HepG2 (cell line): ENCODE data around the gene RARG. TPM values are rescaled to one million over a fixed set of nuclear protein-coding genes. Genes with fewer than 3 reads are reported as not detected.

Experiments
- CAMTA2 ChIP-seq: sonication (generic); formaldehyde crosslinking; IDR thresholded peaks from 2 replicates; pipeline ENCODE4 v1.4.0; 2020; ENCODE audit warnings: mild to moderate bottlenecking, missing genetic modification reagents, borderline replicate concordance
- CEBPB ChIP-seq: IDR thresholded peaks from 2 replicates; pipeline ENCODE4 v1.6.1; 2011; ENCODE audit warnings: low read depth, low read length, improper control_type of control experiment, borderline replicate concordance
- EZH2 ChIP-seq: conservative IDR thresholded peaks from 2 replicates; pipeline ENCODE4 v1.6.1; 2012; ENCODE audit warnings: mild to moderate bottlenecking, low read depth, low read length, moderate library complexity
- FOXC1 ChIP-seq: sonication (generic); formaldehyde crosslinking; IDR thresholded peaks from 2 replicates; pipeline ENCODE4 v1.8.0; 2022; ENCODE audit warnings: mild to moderate bottlenecking, missing genetic modification reagents, borderline replicate concordance
- GZF1 ChIP-seq: sonication (generic); formaldehyde crosslinking; IDR thresholded peaks from 2 replicates; pipeline ENCODE4 v1.5.1; 2020; ENCODE audit warnings: mild to moderate bottlenecking, missing genetic modification reagents
- HCFC1 ChIP-seq: fragments of 150-350 bp; IDR thresholded peaks from 2 replicates; pipeline ENCODE4 v1.6.1; 2014; ENCODE audit warnings: low read depth, low read length
- HOXA9 ChIP-seq: sonication (generic); formaldehyde crosslinking; IDR thresholded peaks from 2 replicates; pipeline ENCODE4 v1.8.1; 2022; ENCODE audit warnings: missing genetic modification reagents, mild to moderate bottlenecking, moderate library complexity, borderline replicate concordance
- IKZF1 ChIP-seq: fragments of 450-650 bp; IDR thresholded peaks from 2 replicates; pipeline ENCODE4 v1.7.1; 2016
- IKZF5 ChIP-seq: IDR thresholded peaks from 2 replicates; pipeline ENCODE4 v1.6.1; 2018; ENCODE audit warnings: missing genetic modification reagents, mild to moderate bottlenecking, missing compliant biosample characterization
- KDM2A ChIP-seq: sonication (generic); formaldehyde crosslinking; IDR thresholded peaks from 2 replicates; pipeline ENCODE4 v1.4.0; 2020; ENCODE audit warnings: low read depth, missing genetic modification reagents, borderline replicate concordance
- KDM4B ChIP-seq: sonication (generic); formaldehyde crosslinking; IDR thresholded peaks from 2 replicates; pipeline ENCODE4 v1.4.0; 2020; ENCODE audit warnings: missing genetic modification reagents
- NFE2L1 ChIP-seq: sonication (generic); formaldehyde crosslinking; IDR thresholded peaks from 2 replicates; pipeline ENCODE4 v1.4.0; 2020; ENCODE audit warnings: missing genetic modification reagents, mild to moderate bottlenecking, borderline replicate concordance
- NFKBIZ ChIP-seq: IDR thresholded peaks from 2 replicates; pipeline ENCODE4 v1.6.1; 2018; ENCODE audit warnings: missing genetic modification reagents, missing compliant biosample characterization
- REL ChIP-seq: sonication (generic); formaldehyde crosslinking; conservative IDR thresholded peaks from 2 replicates; pipeline ENCODE4 v1.8.0; 2022; ENCODE audit warnings: mild to moderate bottlenecking, missing genetic modification reagents, moderate library complexity
- SIX4 ChIP-seq: sonication (generic); formaldehyde crosslinking; IDR thresholded peaks from 2 replicates; pipeline ENCODE4 v1.4.0; 2020; ENCODE audit warnings: missing genetic modification reagents
- TCF12 ChIP-seq, 2 experiments: fragments of 450-650 bp in 1 of 2; sonication (generic) in 1 of 2; formaldehyde crosslinking in 1 of 2; IDR thresholded peaks; 2 replicates each; pipeline versions ENCODE4 v1.6.1 to v1.8.0; 2017 to 2022; ENCODE audit warnings: antibody characterized with exemption in 1 of 2, mild to moderate bottlenecking in 1 of 2, missing genetic modification reagents in 1 of 2, moderate library complexity in 1 of 2
- ZNF235 ChIP-seq: sonication (generic); formaldehyde crosslinking; IDR thresholded peaks from 2 replicates; pipeline ENCODE4 v1.8.1; 2023; ENCODE audit warnings: mild to moderate bottlenecking, missing genetic modification reagents, borderline replicate concordance
- ZNF3 ChIP-seq: IDR thresholded peaks from 2 replicates; pipeline ENCODE4 v1.7.0; 2017; ENCODE audit warnings: inconsistent platforms
- ZNF33A ChIP-seq: sonication (generic); formaldehyde crosslinking; IDR thresholded peaks from 2 replicates; pipeline ENCODE4 v1.5.1; 2020; ENCODE audit warnings: missing genetic modification reagents, mild to moderate bottlenecking, moderate library complexity, borderline replicate concordance
- ZNF383 ChIP-seq: sonication (generic); formaldehyde crosslinking; IDR thresholded peaks from 2 replicates; pipeline ENCODE4 v1.4.0; 2020; ENCODE audit warnings: missing genetic modification reagents, mild to moderate bottlenecking, borderline replicate concordance
- ZNF605 ChIP-seq: sonication (generic); formaldehyde crosslinking; IDR thresholded peaks from 2 replicates; pipeline ENCODE4 v1.8.0; 2022; ENCODE audit warnings: mild to moderate bottlenecking, missing genetic modification reagents
- ZNF740 ChIP-seq: sonication (generic); formaldehyde crosslinking; IDR thresholded peaks from 2 replicates; pipeline ENCODE4 v1.4.0; 2020; ENCODE audit warnings: missing genetic modification reagents
- polyA plus RNA-seq, 8 experiments: library from polyadenylated mRNA; depleted of rRNA in 3 of 8; stranded (reverse) in 7 of 8; unstranded in 1 of 8; fragments of >200 nt; fragmentation: Illumina TruSeq in 4 of 8; extraction: Trizol in 4 of 8; gene quantifications; 2 replicates each; pipeline versions ENCODE4 v1.2.1 to v1.2.3, GENCODE V29; 2011 to 2016; ENCODE audit warnings: low read depth in 4 of 8, missing spikeins in 1 of 8, mixed read lengths in 1 of 8; ENCODE audit not compliant: insufficient read depth in 1 of 8
- total RNA-seq, 5 experiments: library from RNA; depleted of rRNA; stranded (reverse); fragments of >200 nt; fragmentation: Illumina TruSeq; extraction: Trizol; gene quantifications; 2 replicates each; pipeline ENCODE4 v1.2.3, GENCODE V29; 2016; ENCODE audit warnings: low read depth in 1 of 5
- TF ChIP-seq, protein P1 (sequence below): sonication (generic); formaldehyde crosslinking; IDR thresholded peaks from 2 replicates; pipeline ENCODE4 v1.9.0; 2021; ENCODE audit warnings: missing genetic modification reagents, borderline replicate concordance
- TF ChIP-seq, protein P2 (sequence below): sonication (generic); formaldehyde crosslinking; IDR thresholded peaks from 2 replicates; pipeline ENCODE4 v1.4.0; 2020; ENCODE audit warnings: missing genetic modification reagents, borderline replicate concordance

The RARG gene
- total and polyA plus RNA-seq, 2 of the 13 experiments (the other 11 are each of a cell fraction or from before 2014, with no cell fraction given) = 0.77 to 1.5 TPM

- TF ChIP-seq ZNF383 (no peak), ZNF605 (CRISPR knock-in tag) (no peak), KDM4B (CRISPR knock-in tag) (no peak), ZNF740 (CRISPR knock-in tag) (no peak), HOXA9 (CRISPR knock-in tag) (no peak), EZH2 (no peak), IKZF1 (no peak), REL (CRISPR knock-in tag) (peak; percentile 34; the same call in 1 of the 2 replicates), KDM2A (CRISPR knock-in tag) (no peak; the same call in 1 of the 2 replicates), ZNF33A (CRISPR knock-in tag) (no peak), ZNF3 (no peak), SIX4 (CRISPR knock-in tag) (no peak), NFKBIZ (CRISPR knock-in tag) (peak; percentile 19; the same call in 1 of the 2 replicates), TCF12 (IDR thresholded peaks at IDR 0.05) (no peak), TCF12 (CRISPR knock-in tag; IDR thresholded peaks at IDR 0.05) (no peak), NFE2L1 (no peak), ZNF235 (peak; percentile 43; the same call in 1 of the 2 replicates), HCFC1 (no peak), GZF1 (CRISPR knock-in tag) (0 out of 2 replicates have a peak, but pooled peaks have one; percentile 0), IKZF5 (CRISPR knock-in tag) (0 out of 2 replicates have a peak, but pooled peaks have one; percentile 6), CEBPB (no peak), FOXC1 (peak; percentile 75; the same call in 1 of the 2 replicates), CAMTA2 (no peak; the same call in 1 of the 2 replicates)
- TF ChIP-seq, protein P1, sequence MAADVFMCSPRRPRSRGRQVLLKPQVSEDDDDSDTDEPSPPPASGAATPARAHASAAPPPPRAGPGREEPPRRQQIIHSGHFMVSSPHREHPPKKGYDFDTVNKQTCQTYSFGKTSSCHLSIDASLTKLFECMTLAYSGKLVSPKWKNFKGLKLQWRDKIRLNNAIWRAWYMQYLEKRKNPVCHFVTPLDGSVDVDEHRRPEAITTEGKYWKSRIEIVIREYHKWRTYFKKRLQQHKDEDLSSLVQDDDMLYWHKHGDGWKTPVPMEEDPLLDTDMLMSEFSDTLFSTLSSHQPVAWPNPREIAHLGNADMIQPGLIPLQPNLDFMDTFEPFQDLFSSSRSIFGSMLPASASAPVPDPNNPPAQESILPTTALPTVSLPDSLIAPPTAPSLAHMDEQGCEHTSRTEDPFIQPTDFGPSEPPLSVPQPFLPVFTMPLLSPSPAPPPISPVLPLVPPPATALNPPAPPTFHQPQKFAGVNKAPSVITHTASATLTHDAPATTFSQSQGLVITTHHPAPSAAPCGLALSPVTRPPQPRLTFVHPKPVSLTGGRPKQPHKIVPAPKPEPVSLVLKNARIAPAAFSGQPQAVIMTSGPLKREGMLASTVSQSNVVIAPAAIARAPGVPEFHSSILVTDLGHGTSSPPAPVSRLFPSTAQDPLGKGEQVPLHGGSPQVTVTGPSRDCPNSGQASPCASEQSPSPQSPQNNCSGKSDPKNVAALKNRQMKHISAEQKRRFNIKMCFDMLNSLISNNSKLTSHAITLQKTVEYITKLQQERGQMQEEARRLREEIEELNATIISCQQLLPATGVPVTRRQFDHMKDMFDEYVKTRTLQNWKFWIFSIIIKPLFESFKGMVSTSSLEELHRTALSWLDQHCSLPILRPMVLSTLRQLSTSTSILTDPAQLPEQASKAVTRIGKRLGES (CRISPR knock-in tag) = no peak
- TF ChIP-seq, protein P2, sequence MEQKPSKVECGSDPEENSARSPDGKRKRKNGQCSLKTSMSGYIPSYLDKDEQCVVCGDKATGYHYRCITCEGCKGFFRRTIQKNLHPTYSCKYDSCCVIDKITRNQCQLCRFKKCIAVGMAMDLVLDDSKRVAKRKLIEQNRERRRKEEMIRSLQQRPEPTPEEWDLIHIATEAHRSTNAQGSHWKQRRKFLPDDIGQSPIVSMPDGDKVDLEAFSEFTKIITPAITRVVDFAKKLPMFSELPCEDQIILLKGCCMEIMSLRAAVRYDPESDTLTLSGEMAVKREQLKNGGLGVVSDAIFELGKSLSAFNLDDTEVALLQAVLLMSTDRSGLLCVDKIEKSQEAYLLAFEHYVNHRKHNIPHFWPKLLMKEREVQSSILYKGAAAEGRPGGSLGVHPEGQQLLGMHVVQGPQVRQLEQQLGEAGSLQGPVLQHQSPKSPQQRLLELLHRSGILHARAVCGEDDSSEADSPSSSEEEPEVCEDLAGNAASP (CRISPR knock-in tag) = peak; percentile 39; the same call in 1 of the 2 replicates
Observed at GRCh38 chr12:53221203-53222080, 10.6 kb downstream of the RARG start (continued).
